Caco-2 (cell line): ENCODE measurements around the gene TTBK2. TPM values are rescaled to one million over a fixed set of nuclear protein-coding genes. Genes with fewer than 3 reads are reported as not detected.
"Not testable (repeated sequence)": the region's sequence is repeated elsewhere in the genome, so short reads cannot be mapped to it uniquely, and the experiment has no call there.

Source experiments
- BruUV-seq: library from RNA; stranded (reverse); fragments of 400-500 nt; replicated peaks from 2 replicates; lab custom pipeline; 2021; lab: Mats Ljungman, UMichigan
- CTCF ChIA-PET: fragments of 300-600 bp; sonication (Branson Sonifier 250); formaldehyde crosslinking; loops from one replicate; lab custom pipeline; 2022; ENCODE audit warnings: antibody characterized with exemption; lab: Charles Lee
- POLR2A ChIA-PET: fragments of 300-600 bp; sonication (Branson Sonifier 250); formaldehyde crosslinking; loops from one replicate; lab custom pipeline; 2022; ENCODE audit warnings: antibody characterized with exemption; lab: Charles Lee
- DNase-seq, 2 experiments: peaks; one replicate each; pipeline versions ENCODE4 v3.0.0 to v3.0.0-alpha.2; 2020 to 2022
- H3K27me3 ChIP-seq: replicated peaks from 2 replicates; pipeline ENCODE4 v1.6.0; 2011; ENCODE audit warnings: low read length; ENCODE audit not compliant: control insufficient read depth, insufficient read depth
- H3K36me3 ChIP-seq: 2 replicates; pipeline ENCODE4 v1.5.1; 2011; ENCODE audit warnings: low read length; ENCODE audit not compliant: control insufficient read depth, insufficient read depth
- H3K4me1 ChIP-seq: fragments of 250-450 bp; sonication (Bioruptor Pico); 2 replicates; pipeline ENCODE4 v1.5.1; 2020; ENCODE audit warnings: mild to moderate bottlenecking
- H3K4me3 ChIP-seq: 2 replicates; pipeline ENCODE4 v1.5.1; 2011; ENCODE audit warnings: low read depth, mild to moderate bottlenecking, control low read depth, low read length
- H3K9me3 ChIP-seq: fragments of 250-450 bp; sonication (Bioruptor Pico); 2 replicates; pipeline ENCODE4 v1.5.1; 2020; ENCODE audit warnings: mild to moderate bottlenecking, moderate library complexity
- H3K27ac Mint-ChIP-seq: one replicate; pipeline ENCODE4 v1.8.0; 2022; ENCODE audit warnings: mixed read lengths; ENCODE audit not compliant: unreplicated experiment
- H3K27me3 Mint-ChIP-seq: one replicate; pipeline ENCODE4 v1.8.0; 2022; ENCODE audit warnings: mixed read lengths; ENCODE audit not compliant: insufficient read depth, unreplicated experiment
- H3K36me3 Mint-ChIP-seq: one replicate; pipeline ENCODE4 v1.8.0; 2022; ENCODE audit warnings: mild to moderate bottlenecking, mixed read lengths; ENCODE audit not compliant: insufficient read depth, unreplicated experiment
- H3K4me1 Mint-ChIP-seq: one replicate; pipeline ENCODE4 v1.8.0; 2022; ENCODE audit warnings: low read depth, mixed read lengths; ENCODE audit not compliant: unreplicated experiment
- H3K4me3 Mint-ChIP-seq: one replicate; pipeline ENCODE4 v1.8.0; 2022; ENCODE audit warnings: mild to moderate bottlenecking, moderate library complexity, mixed read lengths; ENCODE audit not compliant: unreplicated experiment
- H3K9me3 Mint-ChIP-seq: one replicate; pipeline ENCODE4 v1.8.0; 2022; ENCODE audit warnings: mixed read lengths; ENCODE audit not compliant: unreplicated experiment
- CTCF ChIP-seq, 2 experiments: fragments of 200-600 bp in 1 of 2; IDR thresholded peaks; 1 replicate in 1 of 2; 2 replicates in 1 of 2; pipeline versions ENCODE4 v1.5.1 to v1.8.0; 2011 to 2022; ENCODE audit warnings: antibody characterized with exemption in 1 of 2, control low read depth in 1 of 2, inconsistent platforms in 1 of 2, low read depth in 1 of 2, low read length in 1 of 2, mild to moderate bottlenecking in 1 of 2, moderate library complexity in 1 of 2; ENCODE audit not compliant: insufficient read depth in 1 of 2, severe bottlenecking in 1 of 2, unreplicated experiment in 1 of 2
- intact Hi-C: fragments of 100-400 bp; cut with micrococcal nuclease; formaldehyde crosslinking; loops from one replicate; pipeline ENCODE4 v1.10.0; 2022; ENCODE audit not compliant: unreplicated experiment
- total RNA-seq: library from RNA; stranded (reverse); gene quantifications from 2 replicates; pipeline ENCODE4 v1.2.3, GENCODE V29; 2022

The TTBK2 gene
- total RNA-seq, 1 experiment from 2014 or later: 10.1 TPM

- H3K27me3 Mint-ChIP-seq: no peaks in the 10 kb centered on the region
- TF ChIP-seq CTCF (IDR thresholded peaks at IDR 0.05; ENCODE audit: insufficient read depth in 1 of 2, low read depth in 1 of 2, low read length in 1 of 2, severe bottlenecking in 1 of 2, unreplicated experiment in 1 of 2): no peak
- no peaks in the 10 kb centered on the region for H3K36me3 Mint-ChIP-seq
- Histone ChIP-seq H3K27me3 (no peaks in the 10 kb centered on the region), H3K36me3 (no peaks in the 10 kb centered on the region), H3K9me3 (no peaks in the 10 kb centered on the region), H3K4me1 (peaks cover 4% of the 10 kb centered on the region; the same call in 1 of the 2 replicates), H3K4me3 (no peak overlapping the region)
- H3K27ac Mint-ChIP-seq: no peak overlapping the region
- ChIA-PET POLR2A (no interaction called here), CTCF (no interaction called here)
- H3K9me3 Mint-ChIP-seq: no peaks in the 10 kb centered on the region
- peaks cover 8% of the 10 kb centered on the region for H3K4me1 Mint-ChIP-seq
- no TSS peak for BruUV-seq
- no peak overlapping the region for H3K4me3 Mint-ChIP-seq
- intact Hi-C loops: no loop called here
- DNase-seq: no peak
Measured at GRCh38 chr15:42908538-42908937, 12.0 kb downstream of the TTBK2 start.

GRCh38 chr15:42903388-42904324, 16.9 kb downstream of the TTBK2 start:
- no peaks in the 10 kb centered on the region for H3K27me3 ChIP-seq
- Mint-ChIP-seq H3K27ac (no peak overlapping the region), H3K4me3 (no peak overlapping the region), H3K9me3 (no peaks in the 10 kb centered on the region), H3K4me1 (no peaks in the 10 kb centered on the region), H3K36me3 (no peaks in the 10 kb centered on the region), H3K27me3 (no peaks in the 10 kb centered on the region)
- H3K36me3 ChIP-seq: no peaks in the 10 kb centered on the region
- no TSS peak for BruUV-seq
- no peaks in the 10 kb centered on the region for H3K9me3 ChIP-seq
- H3K4me3 ChIP-seq: no peak overlapping the region
- H3K4me1 ChIP-seq: peaks cover 3% of the 10 kb centered on the region; the same call in 1 of the 2 replicates
- ChIA-PET POLR2A (no interaction called here), CTCF (no interaction called here)
- intact Hi-C loops: no loop called here
- no peak for TF ChIP-seq CTCF (IDR thresholded peaks at IDR 0.05; ENCODE audit: insufficient read depth in 1 of 2, low read depth in 1 of 2, low read length in 1 of 2, severe bottlenecking in 1 of 2, unreplicated experiment in 1 of 2)
- DNase-seq: no peak

GRCh38 chr15:42893911-42894310, 26.7 kb downstream of the TTBK2 start:
- H3K9me3 ChIP-seq, intact Hi-C loops, DNase-seq, BruUV-seq, H3K27me3 ChIP-seq, CTCF ChIA-PET, H3K4me3 Mint-ChIP-seq, H3K36me3 Mint-ChIP-seq, H3K9me3 Mint-ChIP-seq, H3K36me3 ChIP-seq, H3K4me3 ChIP-seq, H3K4me1 Mint-ChIP-seq, H3K27me3 Mint-ChIP-seq, H3K27ac Mint-ChIP-seq, POLR2A ChIA-PET: not testable (repeated sequence)
- H3K4me1 ChIP-seq: peaks cover 31% of the 10 kb centered on the region
